A673 (cell line): ENCODE measurements around the gene VTA1. TPM values are rescaled to one million over a fixed set of nuclear protein-coding genes. Genes with fewer than 3 reads are reported as not detected.

Source experiments
- BruUV-seq: library from RNA; stranded (reverse); fragments of 400-500 nt; replicated peaks from 2 replicates; lab custom pipeline; 2021; lab: Mats Ljungman, UMichigan
- CTCF ChIA-PET: fragments of 300-600 bp; sonication (Branson Sonifier 250); formaldehyde crosslinking; loops from one replicate; lab custom pipeline; 2022; ENCODE audit warnings: antibody characterized with exemption; lab: Charles Lee
- POLR2A ChIA-PET: fragments of 300-600 bp; sonication (Branson Sonifier 250); formaldehyde crosslinking; loops from one replicate; lab custom pipeline; 2022; ENCODE audit warnings: antibody characterized with exemption; ENCODE audit not compliant: low non-redundant PET; lab: Charles Lee
- DNase-seq: peaks from one replicate; pipeline ENCODE4 v3.0.0-alpha.2; 2015; ENCODE audit warnings: low spot score
- H3K27ac ChIP-seq: fragments of 200-600 bp; sonication (generic); 2 replicates; pipeline ENCODE4 v1.5.1; 2016; ENCODE audit warnings: mixed run types, low read depth, mild to moderate bottlenecking, mixed read lengths, antibody characterized with exemption, low read length; ENCODE audit not compliant: poor library complexity, severe bottlenecking
- H3K27me3 ChIP-seq: fragments of 200-600 bp; sonication (generic); replicated peaks from 2 replicates; pipeline ENCODE4 v1.6.1; 2017; ENCODE audit warnings: mixed run types, low read depth, mild to moderate bottlenecking, mixed read lengths, antibody characterized with exemption, low read length; ENCODE audit not compliant: insufficient read depth, poor library complexity
- H3K36me3 ChIP-seq: fragments of 200-600 bp; sonication (generic); 2 replicates; pipeline ENCODE4 v1.6.1; 2016; ENCODE audit warnings: mixed run types, mild to moderate bottlenecking, mixed read lengths, antibody characterized with exemption, low read length; ENCODE audit not compliant: insufficient read depth, poor library complexity, severe bottlenecking
- H3K4me1 ChIP-seq: fragments of 200-600 bp; sonication (generic); 2 replicates; pipeline ENCODE4 v1.6.1; 2017; ENCODE audit warnings: mixed run types, mild to moderate bottlenecking, mixed read lengths, antibody characterized with exemption, low read length; ENCODE audit not compliant: insufficient read depth, poor library complexity, severe bottlenecking
- H3K4me3 ChIP-seq: fragments of 200-600 bp; sonication (generic); 2 replicates; pipeline ENCODE4 v1.5.1; 2016; ENCODE audit warnings: low read depth, mixed run types, mild to moderate bottlenecking, mixed read lengths, low read length; ENCODE audit not compliant: poor library complexity, severe bottlenecking
- H3K9me3 ChIP-seq: fragments of 200-600 bp; sonication (generic); 2 replicates; pipeline ENCODE4 v1.6.1; 2016; ENCODE audit warnings: mixed run types, low read depth, mild to moderate bottlenecking, mixed read lengths, antibody characterized with exemption, low read length; ENCODE audit not compliant: poor library complexity, severe bottlenecking
- EZH2 ChIP-seq: fragments of 200-600 bp; sonication (generic); IDR thresholded peaks from 2 replicates; pipeline ENCODE4 v1.6.1; 2017; ENCODE audit warnings: borderline replicate concordance, low read depth, mild to moderate bottlenecking, mixed read lengths, antibody characterized with exemption, low read length; ENCODE audit not compliant: poor library complexity, severe bottlenecking
- intact Hi-C: fragments of 100-400 bp; cut with micrococcal nuclease; formaldehyde crosslinking; loops from one replicate; pipeline ENCODE4 v1.10.0; 2022; ENCODE audit not compliant: unreplicated experiment
- total RNA-seq: library from RNA; stranded (reverse); gene quantifications from 2 replicates; pipeline ENCODE4 v1.2.3, GENCODE V29; 2021
- TF ChIP-seq, protein P1 (sequence below): fragments of 300-800, 200-600 bp; sonication (generic); conservative IDR thresholded peaks from 2 replicates; pipeline ENCODE4 v1.5.1; 2017; ENCODE audit warnings: low read depth, mild to moderate bottlenecking, antibody characterized with exemption, low read length, moderate library complexity, mixed read lengths

Gene VTA1
- total RNA-seq, 1 experiment from 2014 or later = 75.4 TPM

DNA sequence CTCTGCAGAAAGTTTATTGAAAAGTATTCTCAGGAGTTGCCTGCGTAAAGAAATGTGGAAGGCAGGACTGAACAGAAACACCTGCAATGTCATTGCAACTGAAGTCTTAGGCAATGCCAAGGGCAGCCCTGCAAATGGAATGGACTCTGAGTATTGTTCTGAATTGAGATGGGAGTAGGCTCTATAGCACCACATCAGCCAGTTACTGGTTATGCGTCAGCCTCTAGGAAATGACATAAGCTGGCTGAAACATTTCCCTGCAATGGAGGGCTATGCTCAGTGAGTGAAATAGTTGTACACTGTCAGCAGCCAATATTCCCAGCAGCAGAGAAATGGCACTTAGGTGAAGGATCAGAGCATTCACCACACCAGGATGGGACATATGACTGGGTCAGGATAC is 28.1 kb upstream of the VTA1 start:
- no peaks in the 10 kb centered on the region for H3K27me3 ChIP-seq
- H3K4me3 ChIP-seq = no peak overlapping the region
- intact Hi-C loops = no loop called here
- TF ChIP-seq, protein P1, sequence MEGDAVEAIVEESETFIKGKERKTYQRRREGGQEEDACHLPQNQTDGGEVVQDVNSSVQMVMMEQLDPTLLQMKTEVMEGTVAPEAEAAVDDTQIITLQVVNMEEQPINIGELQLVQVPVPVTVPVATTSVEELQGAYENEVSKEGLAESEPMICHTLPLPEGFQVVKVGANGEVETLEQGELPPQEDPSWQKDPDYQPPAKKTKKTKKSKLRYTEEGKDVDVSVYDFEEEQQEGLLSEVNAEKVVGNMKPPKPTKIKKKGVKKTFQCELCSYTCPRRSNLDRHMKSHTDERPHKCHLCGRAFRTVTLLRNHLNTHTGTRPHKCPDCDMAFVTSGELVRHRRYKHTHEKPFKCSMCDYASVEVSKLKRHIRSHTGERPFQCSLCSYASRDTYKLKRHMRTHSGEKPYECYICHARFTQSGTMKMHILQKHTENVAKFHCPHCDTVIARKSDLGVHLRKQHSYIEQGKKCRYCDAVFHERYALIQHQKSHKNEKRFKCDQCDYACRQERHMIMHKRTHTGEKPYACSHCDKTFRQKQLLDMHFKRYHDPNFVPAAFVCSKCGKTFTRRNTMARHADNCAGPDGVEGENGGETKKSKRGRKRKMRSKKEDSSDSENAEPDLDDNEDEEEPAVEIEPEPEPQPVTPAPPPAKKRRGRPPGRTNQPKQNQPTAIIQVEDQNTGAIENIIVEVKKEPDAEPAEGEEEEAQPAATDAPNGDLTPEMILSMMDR = no peak
- TF ChIP-seq EZH2 = no peak
- POLR2A ChIA-PET = no interaction called here
- CTCF ChIA-PET = no interaction called here
- BruUV-seq = no TSS peak
- peaks cover 11% of the 10 kb centered on the region for H3K4me1 ChIP-seq
- H3K36me3 ChIP-seq = no peaks in the 10 kb centered on the region
- no peak overlapping the region for H3K27ac ChIP-seq
- DNase-seq = no peak
- H3K9me3 ChIP-seq = no peaks in the 10 kb centered on the region

DNA sequence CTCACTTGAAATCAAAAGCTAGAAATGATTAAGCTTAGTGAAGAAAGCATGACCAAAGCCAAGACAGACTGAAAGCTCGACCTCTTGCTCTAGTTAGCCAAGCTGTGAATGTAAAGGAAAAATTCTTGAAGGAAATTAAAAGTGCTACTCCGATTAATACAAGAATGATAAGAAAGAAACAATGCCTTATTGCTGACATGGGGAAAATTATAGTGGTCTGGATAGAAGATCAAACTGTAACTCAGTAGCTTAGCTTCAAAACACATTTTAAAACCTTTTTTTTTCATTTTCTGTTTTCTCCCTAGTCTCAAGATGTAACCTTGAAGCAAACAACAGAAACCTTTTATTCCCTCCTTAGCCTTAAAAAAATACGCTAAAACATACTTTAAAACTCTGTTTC is 25.7 kb upstream of the VTA1 start:
- DNase-seq = no peak
- ChIA-PET POLR2A (no interaction called here), CTCF (no interaction called here)
- no peaks in the 10 kb centered on the region for H3K9me3 ChIP-seq
- no peaks in the 10 kb centered on the region for H3K36me3 ChIP-seq
- H3K27ac ChIP-seq = no peak overlapping the region
- no peaks in the 10 kb centered on the region for H3K27me3 ChIP-seq
- no TSS peak for BruUV-seq
- peaks cover 8% of the 10 kb centered on the region for H3K4me1 ChIP-seq
- intact Hi-C loops = no loop called here
- no peak overlapping the region for H3K4me3 ChIP-seq
- TF ChIP-seq, protein P1 = no peak
- no peak for TF ChIP-seq EZH2

DNA sequence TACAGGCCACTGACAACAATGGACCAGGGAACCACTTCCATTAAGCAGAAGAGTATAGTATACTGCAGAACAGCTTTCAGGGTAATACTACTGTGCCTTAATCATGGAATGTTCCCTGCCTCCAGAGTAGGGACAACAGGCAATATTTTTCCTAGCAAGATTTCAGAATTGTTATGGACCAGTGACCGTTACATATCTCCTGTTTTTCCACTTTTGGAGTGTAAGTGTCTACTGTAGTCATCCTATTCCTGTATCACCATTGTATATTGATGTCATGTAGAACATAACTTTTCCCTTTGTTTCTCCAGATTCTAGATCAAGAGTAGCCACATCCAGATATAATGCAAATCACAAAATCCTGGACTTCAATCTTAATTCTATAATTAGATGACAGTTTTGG is 16.2 kb upstream of the VTA1 start:
- no peak for DNase-seq
- BruUV-seq = no TSS peak
- ChIA-PET CTCF (no interaction called here), POLR2A (no interaction called here)
- Histone ChIP-seq H3K4me1 (no peaks in the 10 kb centered on the region), H3K4me3 (no peak overlapping the region), H3K27me3 (no peaks in the 10 kb centered on the region), H3K36me3 (no peaks in the 10 kb centered on the region), H3K27ac (no peak overlapping the region), H3K9me3 (peaks cover 10% of the 10 kb centered on the region)
- intact Hi-C loops = no loop called here
- TF ChIP-seq, protein P1 = no peak
- no peak for TF ChIP-seq EZH2
